NCI-H69 (cell line): ENCODE results near the gene RGS16.
"Not testable (repeated sequence)": the region's sequence is repeated elsewhere in the genome, so short reads cannot be mapped to it uniquely, and the experiment has no call there.

Source experiments
- DNase-seq: peaks from one replicate; lab custom pipeline; 2025; lab: John Stamatoyannopoulos, UW

Gene RGS16, protein sequence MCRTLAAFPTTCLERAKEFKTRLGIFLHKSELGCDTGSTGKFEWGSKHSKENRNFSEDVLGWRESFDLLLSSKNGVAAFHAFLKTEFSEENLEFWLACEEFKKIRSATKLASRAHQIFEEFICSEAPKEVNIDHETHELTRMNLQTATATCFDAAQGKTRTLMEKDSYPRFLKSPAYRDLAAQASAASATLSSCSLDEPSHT

GRCh38 chr1:182604175-182605164 lies at the start of gene RGS16:
Gene RGS16, minus strand, starts transcription at chr1:182604389. Its CDS starts 130 bp downstream, at chr1:182604259.
- peak; percentile 99 for DNase-seq

DNA sequence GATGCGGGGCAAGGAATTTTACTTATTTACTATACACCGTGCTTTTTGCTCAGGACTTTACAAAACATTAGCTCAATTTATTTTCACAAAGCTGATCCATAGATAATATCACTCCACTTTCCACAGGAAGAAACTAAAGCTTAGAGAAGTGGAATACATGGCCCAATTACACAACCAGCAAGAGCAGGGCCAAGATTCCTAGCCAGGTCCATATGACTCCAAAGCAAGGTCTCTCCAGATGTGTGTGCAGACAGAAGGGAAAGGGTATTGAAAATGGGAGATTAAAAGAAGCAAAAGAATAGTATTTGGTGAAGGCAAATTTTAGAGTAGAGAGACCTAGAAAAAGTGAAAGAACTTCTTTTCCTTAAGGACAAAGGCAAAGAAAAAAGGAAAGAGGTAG lies 49.8 kb upstream of the RGS16 start:
- DNase-seq = no peak

DNA sequence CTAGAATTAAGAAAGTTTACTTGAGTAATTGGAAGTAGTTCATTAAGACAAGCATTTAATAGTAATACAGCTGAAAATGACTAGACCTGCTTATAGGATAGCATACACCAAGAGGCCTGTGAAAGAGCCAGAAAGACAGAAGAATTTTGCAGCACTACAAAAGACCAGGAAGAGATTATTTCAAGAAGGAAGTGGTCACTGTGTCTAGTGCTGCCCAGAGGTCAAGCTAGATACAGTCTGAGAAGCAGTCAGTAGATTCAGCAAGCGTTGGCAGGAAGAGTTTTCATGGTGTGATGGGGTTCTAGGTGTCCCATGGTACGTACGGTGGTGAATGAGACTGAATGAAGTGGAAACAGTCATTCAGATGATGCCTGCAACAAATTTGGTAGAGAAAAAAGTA lies 48.7 kb upstream of the RGS16 start:
- DNase-seq = no peak

DNA sequence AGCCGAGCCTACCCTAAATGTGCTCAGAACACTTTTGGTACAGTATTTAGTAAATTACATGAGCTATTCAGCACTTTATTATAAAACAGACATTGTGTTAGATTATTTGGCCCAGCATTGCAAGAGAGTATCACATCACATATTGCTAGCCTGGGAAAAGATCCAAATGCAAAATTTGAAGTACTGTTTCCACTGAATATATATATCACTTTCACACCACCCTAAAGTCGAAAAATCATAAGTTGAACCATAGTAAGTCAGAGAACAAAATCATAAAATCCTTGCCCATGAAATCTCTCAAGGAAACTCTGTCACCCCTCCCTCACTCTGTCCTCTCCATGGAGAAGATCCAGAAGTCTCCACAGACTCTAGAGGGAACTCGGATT lies 47.1 kb upstream of the RGS16 start:
- no peak for DNase-seq

DNA sequence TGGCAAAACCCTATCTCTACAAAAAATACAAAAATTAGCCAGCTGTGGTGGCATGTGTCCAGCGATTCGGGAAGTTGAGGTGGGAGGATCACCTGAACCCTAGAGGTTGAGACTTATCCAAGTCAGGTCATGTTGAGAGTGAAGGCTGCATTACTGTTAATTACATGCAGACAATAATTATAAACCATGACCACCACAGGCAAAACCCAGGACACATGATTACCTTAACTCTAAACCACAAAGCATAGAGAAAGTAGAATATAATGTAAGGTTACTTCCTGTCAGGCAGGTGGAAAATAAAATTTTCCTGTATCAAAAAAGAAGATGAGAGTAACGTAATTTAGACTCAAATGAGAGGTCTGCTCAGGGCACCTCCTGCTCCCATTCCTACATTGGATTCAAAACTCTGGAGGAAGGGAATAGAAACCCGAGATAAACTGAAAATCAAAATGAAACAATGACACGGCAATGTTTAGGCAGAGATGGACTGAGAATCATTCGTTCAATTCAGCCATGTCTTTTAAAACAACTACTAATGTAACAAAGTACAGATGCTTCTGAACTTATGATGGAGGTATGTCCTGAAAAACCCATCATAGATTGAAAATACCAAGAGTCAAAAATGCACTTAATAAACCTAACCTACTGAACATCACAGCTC lies 46.6 kb upstream of the RGS16 start:
- no peak for DNase-seq

DNA sequence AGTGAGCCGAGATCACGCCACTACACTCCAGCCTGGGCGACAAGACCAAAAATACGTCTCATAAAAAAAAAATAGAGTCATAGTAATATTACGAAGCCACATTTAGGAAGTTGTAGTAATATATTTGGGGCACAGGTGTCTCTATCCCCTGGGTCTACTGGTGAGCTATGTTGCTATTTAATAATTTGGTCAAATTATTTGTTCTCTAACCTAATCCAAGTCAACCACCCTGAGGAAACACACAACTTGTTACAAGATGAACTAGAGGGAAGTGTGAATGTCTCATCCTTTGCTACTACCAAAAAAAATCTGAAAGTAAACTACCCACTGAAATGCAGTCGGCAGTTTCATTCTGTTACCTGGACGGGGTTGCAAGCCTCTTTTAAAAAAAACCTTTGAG lies 44.9 kb upstream of the RGS16 start:
- no peak for DNase-seq

DNA sequence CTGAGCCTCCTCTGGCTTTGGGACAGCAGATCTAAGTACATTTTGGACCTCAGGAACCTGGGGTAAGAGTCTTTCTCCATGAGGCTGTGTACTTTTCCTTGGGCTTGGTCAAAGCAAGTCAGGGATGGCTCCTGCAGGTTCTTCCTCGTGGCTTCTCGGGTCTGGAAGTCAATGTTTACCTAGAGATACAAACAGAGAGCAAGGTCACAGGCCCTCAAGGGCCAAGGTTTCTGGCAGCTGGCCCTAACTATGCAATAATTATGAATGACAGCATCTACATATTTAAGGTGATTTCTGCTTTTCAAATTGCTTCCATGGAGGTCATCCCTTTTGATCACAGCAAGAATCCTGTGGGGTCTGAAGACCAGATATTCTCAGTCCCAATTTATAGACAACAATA lies 42.5 kb upstream of the RGS16 start:
- no peak for DNase-seq

GRCh38 chr1:182644886-182645285 lies 40.7 kb upstream of the RGS16 start:
- no peak for DNase-seq

- peak; percentile 79 for DNase-seq
Measured at GRCh38 chr1:182643699-182644098, 39.5 kb upstream of the RGS16 start.

DNA sequence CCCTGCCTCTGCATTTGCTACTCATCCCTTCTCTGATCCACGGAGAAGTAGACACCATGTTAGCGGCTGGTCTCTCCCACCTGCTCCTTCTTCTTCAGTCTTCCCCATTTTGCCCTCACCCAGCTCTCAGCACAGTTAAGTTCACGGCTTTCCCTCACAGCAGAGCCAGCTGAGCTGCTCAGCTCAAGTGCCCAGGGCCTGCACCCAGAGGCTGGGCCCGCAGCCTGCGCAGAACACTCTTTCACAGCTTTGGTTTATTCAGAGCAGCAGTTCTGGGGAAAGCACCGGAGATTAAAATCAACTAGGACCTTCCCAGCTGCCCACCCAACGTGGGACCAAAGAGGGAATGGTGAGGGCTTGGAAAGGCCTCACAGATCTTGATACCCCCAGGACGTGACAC lies 38.3 kb upstream of the RGS16 start:
- no peak for DNase-seq

DNA sequence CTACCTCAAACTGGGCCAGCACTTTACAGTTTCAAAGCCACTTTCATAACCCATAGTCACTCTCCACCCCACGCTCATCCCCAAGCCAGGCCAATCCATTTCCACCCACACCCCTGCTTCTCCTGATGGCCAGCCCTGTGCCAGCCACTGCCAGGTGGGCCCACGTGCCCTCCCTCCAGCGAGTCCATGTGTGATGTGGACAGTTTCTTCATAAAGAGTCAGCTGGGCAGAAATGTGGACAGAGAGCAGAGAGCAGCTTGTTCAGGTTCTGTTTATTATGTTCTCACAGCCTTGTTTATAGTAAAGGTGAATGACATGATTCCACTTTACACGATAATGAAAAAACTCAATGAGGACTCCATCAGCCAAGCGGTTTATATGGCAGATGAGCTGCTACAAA lies 37.4 kb upstream of the RGS16 start:
- no peak for DNase-seq

GRCh38 chr1:182639330-182639729 lies 35.1 kb upstream of the RGS16 start:
- DNase-seq = no peak

GRCh38 chr1:182637769-182638168 lies 33.6 kb upstream of the RGS16 start:
- no peak for DNase-seq

GRCh38 chr1:182635871-182636270 lies 31.7 kb upstream of the RGS16 start:
- DNase-seq = peak; percentile 54

DNA sequence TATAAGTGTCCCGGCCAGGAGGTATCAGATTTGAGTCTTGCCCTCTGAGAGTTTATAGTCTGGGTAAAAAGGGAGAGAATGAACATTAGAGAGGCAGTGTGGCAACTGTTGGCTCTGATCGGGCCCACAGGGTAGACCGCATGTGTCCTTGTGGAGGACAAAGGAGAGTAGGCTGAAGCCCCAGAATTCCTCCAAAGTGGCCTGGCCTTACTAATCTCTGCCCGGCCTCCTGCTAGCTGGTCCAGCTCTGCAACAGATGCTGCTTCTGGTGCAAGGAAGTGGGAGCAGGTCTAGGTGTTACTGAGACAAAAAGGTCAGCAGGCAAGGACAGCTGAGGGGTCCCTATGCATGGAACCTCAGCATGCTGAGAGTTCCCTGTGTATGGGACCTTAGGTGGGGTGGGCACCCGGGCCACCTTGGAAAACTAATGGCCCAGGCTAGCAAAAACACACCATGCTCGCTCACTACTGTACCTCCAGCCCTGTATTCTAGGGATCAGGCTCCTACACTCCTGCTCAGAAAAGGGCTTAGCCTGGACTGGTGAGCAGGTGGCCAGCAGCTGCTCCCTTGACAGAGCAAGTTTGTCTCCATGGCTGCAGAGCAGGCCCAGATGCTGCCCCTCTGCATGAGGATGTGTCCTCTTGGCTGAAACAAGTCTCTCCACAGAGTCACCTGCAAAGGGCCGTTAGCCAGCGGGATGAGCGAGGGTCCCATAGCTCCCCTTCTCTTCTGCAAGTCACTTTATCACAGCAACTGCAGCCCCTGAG lies 30.3 kb upstream of the RGS16 start:
- DNase-seq = peak; percentile 88

- peak; percentile 100 for DNase-seq
Measured at GRCh38 chr1:182633657-182634281, 29.6 kb upstream of the RGS16 start.

GRCh38 chr1:182633031-182633430 lies 28.8 kb upstream of the RGS16 start:
- DNase-seq = no peak

DNA sequence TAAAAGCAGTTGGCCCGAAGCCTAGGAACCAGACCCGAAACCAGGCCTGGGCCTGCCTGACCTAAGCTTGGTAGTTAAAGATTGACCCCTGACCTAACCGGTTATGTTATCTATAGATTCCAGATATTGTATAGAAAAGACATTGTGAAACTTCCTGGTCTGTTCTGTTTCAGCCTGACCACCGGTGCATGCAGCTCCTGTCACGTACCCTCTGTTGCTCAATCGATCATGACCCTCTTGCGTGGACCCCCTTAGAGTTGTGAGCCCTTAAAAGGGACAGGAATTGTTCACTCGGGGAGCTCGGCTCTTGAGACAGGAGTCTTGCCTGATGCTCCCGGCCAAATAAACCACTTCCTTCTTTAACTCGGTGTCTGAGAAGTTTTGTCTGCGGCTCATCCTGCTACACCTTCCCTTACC lies 28.3 kb upstream of the RGS16 start:
- not testable (repeated sequence) for DNase-seq

DNA sequence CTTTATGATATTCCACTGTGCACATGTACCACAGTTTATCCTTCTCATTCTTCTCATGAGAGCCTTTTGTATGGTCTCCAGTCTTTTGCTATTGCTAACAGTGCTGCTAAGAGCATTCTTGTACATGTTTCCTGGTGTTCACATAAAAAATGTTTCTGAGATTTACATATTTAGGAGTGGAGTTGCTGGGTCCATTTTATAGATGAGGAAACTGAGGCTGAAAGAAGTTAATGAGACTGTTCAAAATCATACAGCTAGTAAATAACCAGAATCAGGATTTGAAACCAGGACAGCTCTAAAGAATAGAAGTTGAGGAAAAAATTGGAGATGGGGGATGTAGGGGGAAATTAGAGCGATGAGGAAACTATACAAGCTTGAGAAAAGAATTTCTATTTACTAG lies 27.8 kb upstream of the RGS16 start:
- no peak for DNase-seq

GRCh38 chr1:182631053-182631677 lies 27.0 kb upstream of the RGS16 start:
- DNase-seq = peak; percentile 52

DNA sequence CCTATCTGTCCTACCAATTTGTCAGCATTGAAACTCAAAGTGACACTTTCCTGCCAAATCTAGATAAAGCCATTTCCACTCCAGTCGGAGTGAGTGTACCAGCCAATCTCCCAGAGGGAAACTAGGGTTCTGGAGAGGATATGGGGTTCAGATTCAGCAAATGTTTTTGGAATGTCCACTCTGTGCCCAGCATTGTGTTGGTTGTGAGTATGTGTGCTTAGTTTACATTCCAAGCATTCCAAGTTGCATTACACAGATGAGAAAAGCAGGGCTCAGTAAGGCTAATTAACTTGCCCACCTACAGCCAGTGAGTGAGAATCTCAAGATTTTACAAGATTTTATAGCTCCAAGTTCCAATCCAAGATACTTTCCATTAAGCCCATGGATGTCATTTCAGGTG lies 26.4 kb upstream of the RGS16 start:
- no peak for DNase-seq
